Measurements from ENCODE around the gene NUDT3.

The NUDT3 gene

GRCh38 chr6:34316431-34317171 is 75.9 kb downstream of the NUDT3 start:
- Histone ChIP-seq H3K36me3 (ENCODE audit: control insufficient read depth, insufficient read depth, low read length) (no peaks in the 10 kb centered on the region), H3K27ac (ENCODE audit: insufficient read depth, low read length, poor library complexity, severe bottlenecking) (no peak overlapping the region), H3K27me3 (replicated peaks; ENCODE audit: control insufficient read depth, insufficient read depth, low read length, poor library complexity, severe bottlenecking) (no peaks in the 10 kb centered on the region), H3K9me3 (ENCODE audit: control insufficient read depth, low read length) (no peaks in the 10 kb centered on the region), H3K4me3 (ENCODE audit: insufficient read depth, low read depth, low read length, poor library complexity, severe bottlenecking) (no peak overlapping the region), H3K4me1 (ENCODE audit: control insufficient read depth, insufficient read depth, low read length, poor library complexity, severe bottlenecking) (no peaks in the 10 kb centered on the region)
- no peak for DNase-seq

- no peaks in the 10 kb centered on the region for H3K27me3 ChIP-seq (replicated peaks; ENCODE audit: control insufficient read depth, insufficient read depth, low read length, poor library complexity, severe bottlenecking)
- no peak overlapping the region for H3K4me3 ChIP-seq (ENCODE audit: insufficient read depth, low read depth, low read length, poor library complexity, severe bottlenecking)
- H3K9me3 ChIP-seq (ENCODE audit: control insufficient read depth, low read length): no peaks in the 10 kb centered on the region
- no peaks in the 10 kb centered on the region for H3K4me1 ChIP-seq (ENCODE audit: control insufficient read depth, insufficient read depth, low read length, poor library complexity, severe bottlenecking)
- no peaks in the 10 kb centered on the region for H3K36me3 ChIP-seq (ENCODE audit: control insufficient read depth, insufficient read depth, low read length)
- H3K27ac ChIP-seq (ENCODE audit: insufficient read depth, low read length, poor library complexity, severe bottlenecking): no peak overlapping the region
- no peak for DNase-seq
These were observed 76.7 kb downstream of the NUDT3 start for GRCh38 chr6:34315780-34316179.

GRCh38 chr6:34315256-34315655 is 77.2 kb downstream of the NUDT3 start:
- Histone ChIP-seq H3K27me3 (replicated peaks; ENCODE audit: control insufficient read depth, insufficient read depth, low read length, poor library complexity, severe bottlenecking) (no peaks in the 10 kb centered on the region), H3K9me3 (ENCODE audit: control insufficient read depth, low read length) (no peaks in the 10 kb centered on the region), H3K36me3 (ENCODE audit: control insufficient read depth, insufficient read depth, low read length) (no peaks in the 10 kb centered on the region), H3K4me1 (ENCODE audit: control insufficient read depth, insufficient read depth, low read length, poor library complexity, severe bottlenecking) (no peaks in the 10 kb centered on the region), H3K27ac (ENCODE audit: insufficient read depth, low read length, poor library complexity, severe bottlenecking) (no peak overlapping the region), H3K4me3 (ENCODE audit: insufficient read depth, low read depth, low read length, poor library complexity, severe bottlenecking) (no peak overlapping the region)
- no peak for DNase-seq

DNA sequence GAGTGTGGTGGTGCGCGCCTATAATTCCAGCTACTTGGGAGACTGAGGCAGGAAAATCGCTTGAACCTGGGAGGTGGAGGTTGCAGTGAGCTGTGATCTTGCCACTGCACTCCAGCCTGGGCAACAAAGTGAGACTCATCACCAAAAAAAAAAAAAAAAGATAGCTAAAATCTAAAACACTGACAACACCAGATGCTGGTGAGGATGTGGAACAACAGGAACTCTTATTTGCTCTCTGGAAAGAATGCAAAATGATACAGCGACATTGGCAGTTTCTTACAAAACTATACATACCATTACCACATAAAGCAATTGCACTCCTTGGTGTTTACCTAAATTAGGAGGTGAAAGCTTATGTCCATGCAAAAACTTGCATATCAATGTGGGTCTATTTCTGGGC is 80.2 kb downstream of the NUDT3 start:
- H3K27ac ChIP-seq (ENCODE audit: insufficient read depth, low read length, poor library complexity, severe bottlenecking): no peak overlapping the region
- H3K36me3 ChIP-seq (ENCODE audit: control insufficient read depth, insufficient read depth, low read length): no peaks in the 10 kb centered on the region
- H3K4me3 ChIP-seq (ENCODE audit: insufficient read depth, low read depth, low read length, poor library complexity, severe bottlenecking): no peak overlapping the region
- H3K9me3 ChIP-seq (ENCODE audit: control insufficient read depth, low read length): no peaks in the 10 kb centered on the region
- no peaks in the 10 kb centered on the region for H3K4me1 ChIP-seq (ENCODE audit: control insufficient read depth, insufficient read depth, low read length, poor library complexity, severe bottlenecking)
- no peak for DNase-seq
- H3K27me3 ChIP-seq (replicated peaks; ENCODE audit: control insufficient read depth, insufficient read depth, low read length, poor library complexity, severe bottlenecking): no peaks in the 10 kb centered on the region

DNA sequence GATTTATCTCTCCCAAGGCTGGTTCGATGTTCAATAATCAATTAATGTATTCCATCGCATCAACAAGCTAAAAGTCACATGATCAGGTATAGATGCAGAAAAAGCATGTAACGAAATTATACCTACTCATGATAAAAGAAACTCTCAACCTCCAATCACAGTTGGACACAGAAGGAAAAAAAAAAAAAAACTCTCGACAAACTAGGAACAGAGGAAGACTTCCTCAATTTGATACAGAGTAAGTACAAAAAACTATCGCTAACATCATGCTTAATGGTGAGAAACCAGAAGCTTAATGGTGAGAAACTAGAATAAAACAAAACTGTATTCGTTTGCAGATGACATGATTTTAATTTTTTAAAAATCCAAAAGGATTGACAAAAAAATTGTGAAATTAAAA is 81.7 kb downstream of the NUDT3 start:
- DNase-seq: no peak
- Histone ChIP-seq H3K4me1 (ENCODE audit: control insufficient read depth, insufficient read depth, low read length, poor library complexity, severe bottlenecking) (no peaks in the 10 kb centered on the region), H3K36me3 (ENCODE audit: control insufficient read depth, insufficient read depth, low read length) (no peaks in the 10 kb centered on the region), H3K4me3 (ENCODE audit: insufficient read depth, low read depth, low read length, poor library complexity, severe bottlenecking) (no peak overlapping the region), H3K27me3 (replicated peaks; ENCODE audit: control insufficient read depth, insufficient read depth, low read length, poor library complexity, severe bottlenecking) (no peaks in the 10 kb centered on the region), H3K9me3 (ENCODE audit: control insufficient read depth, low read length) (no peaks in the 10 kb centered on the region), H3K27ac (ENCODE audit: insufficient read depth, low read length, poor library complexity, severe bottlenecking) (no peak overlapping the region)

GRCh38 chr6:34308483-34308882 is 84.0 kb downstream of the NUDT3 start:
- no peak for DNase-seq
- Histone ChIP-seq H3K36me3 (ENCODE audit: control insufficient read depth, insufficient read depth, low read length) (no peaks in the 10 kb centered on the region), H3K9me3 (ENCODE audit: control insufficient read depth, low read length) (no peaks in the 10 kb centered on the region), H3K4me1 (ENCODE audit: control insufficient read depth, insufficient read depth, low read length, poor library complexity, severe bottlenecking) (no peaks in the 10 kb centered on the region), H3K27me3 (replicated peaks; ENCODE audit: control insufficient read depth, insufficient read depth, low read length, poor library complexity, severe bottlenecking) (no peaks in the 10 kb centered on the region), H3K4me3 (ENCODE audit: insufficient read depth, low read depth, low read length, poor library complexity, severe bottlenecking) (no peak overlapping the region), H3K27ac (ENCODE audit: insufficient read depth, low read length, poor library complexity, severe bottlenecking) (no peak overlapping the region)

- Histone ChIP-seq H3K27ac (ENCODE audit: insufficient read depth, low read length, poor library complexity, severe bottlenecking) (no peak overlapping the region), H3K36me3 (ENCODE audit: control insufficient read depth, insufficient read depth, low read length) (no peaks in the 10 kb centered on the region), H3K4me3 (ENCODE audit: insufficient read depth, low read depth, low read length, poor library complexity, severe bottlenecking) (no peak overlapping the region), H3K27me3 (replicated peaks; ENCODE audit: control insufficient read depth, insufficient read depth, low read length, poor library complexity, severe bottlenecking) (no peaks in the 10 kb centered on the region), H3K9me3 (ENCODE audit: control insufficient read depth, low read length) (no peaks in the 10 kb centered on the region), H3K4me1 (ENCODE audit: control insufficient read depth, insufficient read depth, low read length, poor library complexity, severe bottlenecking) (no peaks in the 10 kb centered on the region)
- DNase-seq: no peak
These were observed 86.3 kb downstream of the NUDT3 start for GRCh38 chr6:34305982-34306708.

GRCh38 chr6:34305497-34305896 is 87.0 kb downstream of the NUDT3 start:
- H3K27me3 ChIP-seq (replicated peaks; ENCODE audit: control insufficient read depth, insufficient read depth, low read length, poor library complexity, severe bottlenecking): no peaks in the 10 kb centered on the region
- H3K4me1 ChIP-seq (ENCODE audit: control insufficient read depth, insufficient read depth, low read length, poor library complexity, severe bottlenecking): no peaks in the 10 kb centered on the region
- no peak for DNase-seq
- no peak overlapping the region for H3K27ac ChIP-seq (ENCODE audit: insufficient read depth, low read length, poor library complexity, severe bottlenecking)
- H3K36me3 ChIP-seq (ENCODE audit: control insufficient read depth, insufficient read depth, low read length): no peaks in the 10 kb centered on the region
- H3K9me3 ChIP-seq (ENCODE audit: control insufficient read depth, low read length): no peaks in the 10 kb centered on the region
- H3K4me3 ChIP-seq (ENCODE audit: insufficient read depth, low read depth, low read length, poor library complexity, severe bottlenecking): no peak overlapping the region

- H3K9me3 ChIP-seq (ENCODE audit: control insufficient read depth, low read length): no peaks in the 10 kb centered on the region
- no peak overlapping the region for H3K4me3 ChIP-seq (ENCODE audit: insufficient read depth, low read depth, low read length, poor library complexity, severe bottlenecking)
- H3K27ac ChIP-seq (ENCODE audit: insufficient read depth, low read length, poor library complexity, severe bottlenecking): no peak overlapping the region
- no peaks in the 10 kb centered on the region for H3K27me3 ChIP-seq (replicated peaks; ENCODE audit: control insufficient read depth, insufficient read depth, low read length, poor library complexity, severe bottlenecking)
- H3K36me3 ChIP-seq (ENCODE audit: control insufficient read depth, insufficient read depth, low read length): no peaks in the 10 kb centered on the region
- H3K4me1 ChIP-seq (ENCODE audit: control insufficient read depth, insufficient read depth, low read length, poor library complexity, severe bottlenecking): no peaks in the 10 kb centered on the region
- DNase-seq: no peak
These were observed 88.3 kb downstream of the NUDT3 start for GRCh38 chr6:34304164-34304563.

GRCh38 chr6:34302929-34303328 is 89.5 kb downstream of the NUDT3 start:
- no peaks in the 10 kb centered on the region for H3K27me3 ChIP-seq (replicated peaks; ENCODE audit: control insufficient read depth, insufficient read depth, low read length, poor library complexity, severe bottlenecking)
- H3K36me3 ChIP-seq (ENCODE audit: control insufficient read depth, insufficient read depth, low read length): no peaks in the 10 kb centered on the region
- H3K4me1 ChIP-seq (ENCODE audit: control insufficient read depth, insufficient read depth, low read length, poor library complexity, severe bottlenecking): no peaks in the 10 kb centered on the region
- H3K9me3 ChIP-seq (ENCODE audit: control insufficient read depth, low read length): no peaks in the 10 kb centered on the region
- no peak overlapping the region for H3K4me3 ChIP-seq (ENCODE audit: insufficient read depth, low read depth, low read length, poor library complexity, severe bottlenecking)
- no peak overlapping the region for H3K27ac ChIP-seq (ENCODE audit: insufficient read depth, low read length, poor library complexity, severe bottlenecking)
- DNase-seq: no peak

Data from effector memory CD4-positive, alpha-beta T cell (primary cell).